RPMI8226 (cell line): Measurements from ENCODE around the gene CCDC51.
"Not testable (repeated sequence)": the region's sequence is repeated elsewhere in the genome, so short reads cannot be mapped to it uniquely, and the experiment has no call there.

Experiments
- DNase-seq: peaks from one replicate; pipeline ENCODE4 v3.0.0-alpha.2; 2015

The CCDC51 gene

GRCh38 chr3:48439820-48440589 lies at the start of gene CCDC51, which contains the start of gene TMA7:
Gene CCDC51 (minus strand): TSS chr3:48440119. CDS start chr3:48435128, 4,991 bp downstream.
Gene TMA7 (plus strand): TSS chr3:48440257. CDS start chr3:48440297, 40 bp downstream.
- peak; percentile 98 for DNase-seq

GRCh38 chr3:48486952-48487351 lies 47.0 kb upstream of the CCDC51 start:
- no peak for DNase-seq

GRCh38 chr3:48482822-48483221 lies 42.9 kb upstream of the CCDC51 start:
- not testable (repeated sequence) for DNase-seq

GRCh38 chr3:48480891-48481290 lies 41.0 kb upstream of the CCDC51 start:
- DNase-seq, result not testable (repeated sequence)

GRCh38 chr3:48478626-48479555 lies 39.0 kb upstream of the CCDC51 start:
- DNase-seq, result peak; percentile 27

- DNase-seq, result no peak
Observed at GRCh38 chr3:48477959-48478520, 38.1 kb upstream of the CCDC51 start.

- no peak for DNase-seq
Observed at GRCh38 chr3:48476426-48477053, 36.6 kb upstream of the CCDC51 start.

- DNase-seq, result no peak
Observed at GRCh38 chr3:48475188-48475587, 35.3 kb upstream of the CCDC51 start.

GRCh38 chr3:48474619-48475018 lies 34.7 kb upstream of the CCDC51 start:
- DNase-seq, result no peak

- DNase-seq, result not testable (repeated sequence)
Observed at GRCh38 chr3:48474031-48474430, 34.1 kb upstream of the CCDC51 start.

- no peak for DNase-seq
Observed at GRCh38 chr3:48473617-48473952, 33.7 kb upstream of the CCDC51 start.

GRCh38 chr3:48472923-48473616 lies 33.2 kb upstream of the CCDC51 start:
- DNase-seq, result peak; percentile 98

GRCh38 chr3:48472673-48472922 lies 32.7 kb upstream of the CCDC51 start:
- no peak for DNase-seq

GRCh38 chr3:48470286-48470685 lies 30.4 kb upstream of the CCDC51 start:
- no peak for DNase-seq

- no peak for DNase-seq
Observed at GRCh38 chr3:48469046-48469915, 29.4 kb upstream of the CCDC51 start.

GRCh38 chr3:48468329-48468731 lies 28.4 kb upstream of the CCDC51 start:
- no peak for DNase-seq

GRCh38 chr3:48467473-48468267 lies 27.8 kb upstream of the CCDC51 start:
- no peak for DNase-seq

GRCh38 chr3:48467110-48467454 lies 27.2 kb upstream of the CCDC51 start:
- no peak for DNase-seq

- peak; percentile 83 for DNase-seq
Observed at GRCh38 chr3:48466386-48467109, 26.6 kb upstream of the CCDC51 start.
